A673 (cell line): ENCODE results near the gene PPP6R1.

Experiments used
- CTCF ChIP-seq: fragments of 300-800, 200-600 bp; sonication (generic); conservative IDR thresholded peaks from 2 replicates; pipeline ENCODE4 v1.5.1; 2017; ENCODE audit warnings: low read depth, mild to moderate bottlenecking, antibody characterized with exemption, low read length, moderate library complexity, mixed read lengths
- EZH2 ChIP-seq: fragments of 200-600 bp; sonication (generic); IDR thresholded peaks from 2 replicates; pipeline ENCODE4 v1.6.1; 2017; ENCODE audit warnings: borderline replicate concordance, low read depth, mild to moderate bottlenecking, mixed read lengths, antibody characterized with exemption, low read length; ENCODE audit not compliant: poor library complexity, severe bottlenecking

- no peak for TF ChIP-seq CTCF
- no peak for TF ChIP-seq EZH2
Observed at GRCh38 chr19:55229789-55230182, 29.0 kb downstream of the PPP6R1 start.
